GM12878 (cell line): Measurements from ENCODE around the gene DIAPH3. TPM values are rescaled to one million over a fixed set of nuclear protein-coding genes. Genes with fewer than 3 reads are reported as not detected.

Experiments used
- BHLHE40 ChIP-seq, 2 experiments: fragments of 450-650 bp in 1 of 2; IDR thresholded peaks; 2 replicates each; pipeline ENCODE4 v1.6.1; 2011 to 2017; ENCODE audit warnings: low read depth in 2 of 2, borderline replicate concordance in 1 of 2, improper control_type of control experiment in 1 of 2, low read length in 1 of 2, mild to moderate bottlenecking in 1 of 2
- CHD4 ChIP-seq: fragments of 200-600 bp; sonication (generic); IDR thresholded peaks from 2 replicates; pipeline ENCODE4 v1.6.1; 2016; ENCODE audit warnings: mild to moderate bottlenecking
- CREM ChIP-seq: IDR thresholded peaks from 2 replicates; pipeline ENCODE4 v1.6.1; 2014; ENCODE audit warnings: antibody characterized with exemption, low read depth
- EGR1 ChIP-seq, 2 experiments: IDR thresholded peaks; 1 replicate in 1 of 2; 2 replicates in 1 of 2; pipeline ENCODE4 v1.6.1; 2011 to 2012; ENCODE audit warnings: low read depth in 2 of 2, low read length in 2 of 2, borderline replicate concordance in 1 of 2, mild to moderate bottlenecking in 1 of 2, moderate library complexity in 1 of 2
- FOXM1 ChIP-seq: IDR thresholded peaks from 2 replicates; pipeline ENCODE4 v1.6.1; 2012; ENCODE audit warnings: low read depth, mild to moderate bottlenecking, inconsistent platforms, low read length, moderate library complexity
- GATAD2B ChIP-seq: fragments of 450-650 bp; conservative IDR thresholded peaks from 2 replicates; pipeline ENCODE4 v1.6.1; 2017; ENCODE audit warnings: low read depth, mild to moderate bottlenecking, moderate library complexity
- HDAC2 ChIP-seq: fragments of 200-600 bp; sonication (generic); IDR thresholded peaks from 2 replicates; pipeline ENCODE4 v1.6.1; 2017
- IRF4 ChIP-seq: IDR thresholded peaks from 2 replicates; pipeline ENCODE4 v1.6.1; 2011; ENCODE audit warnings: low read depth, low read length
- NR2C2 ChIP-seq: IDR thresholded peaks from 2 replicates; pipeline ENCODE4 v1.6.1; 2011; ENCODE audit warnings: borderline replicate concordance, low read depth; ENCODE audit not compliant: control insufficient read depth, insufficient read length
- PBX3 ChIP-seq: IDR thresholded peaks from 2 replicates; pipeline ENCODE4 v1.6.1; 2011; ENCODE audit warnings: mild to moderate bottlenecking, low read depth, low read length, moderate library complexity; ENCODE audit not compliant: insufficient replicate concordance
- RAD51 ChIP-seq: fragments of 450-650 bp; IDR thresholded peaks from 2 replicates; pipeline ENCODE4 v1.6.1; 2016; ENCODE audit warnings: moderate library complexity, mild to moderate bottlenecking, inconsistent platforms
- RUNX3 ChIP-seq: IDR thresholded peaks from 2 replicates; pipeline ENCODE4 v1.6.1; 2012; ENCODE audit warnings: low read length, inconsistent platforms
- SMC3 ChIP-seq: IDR thresholded peaks from 2 replicates; pipeline ENCODE4 v1.6.1; 2011; ENCODE audit warnings: low read length, improper control_type of control experiment, borderline replicate concordance
- STAT3 ChIP-seq: IDR thresholded peaks from 2 replicates; pipeline ENCODE4 v1.6.1; 2011; ENCODE audit warnings: low read depth, low read length, improper control_type of control experiment
- WRNIP1 ChIP-seq: IDR thresholded peaks from 2 replicates; pipeline ENCODE4 v1.6.1; 2011; ENCODE audit warnings: low read depth, low read length, improper control_type of control experiment, borderline replicate concordance
- ZNF274 ChIP-seq: IDR thresholded peaks from one replicate; pipeline ENCODE4 v1.8.0; 2011; ENCODE audit not compliant: insufficient read length, insufficient read depth
- polyA plus RNA-seq, 11 experiments: library from polyadenylated mRNA; depleted of rRNA in 4 of 11; unstranded in 6 of 11; stranded (reverse) in 5 of 11; fragments of >200 nt; fragmentation: Nextera tagmentation in 4 of 11; fragmentation: Illumina TruSeq in 1 of 11; extraction: Ambion mirVana in 4 of 11; extraction: Trizol in 1 of 11; gene quantifications; 1 replicate in 1 of 11; 2 replicates in 10 of 11; pipeline versions ENCODE4 v1.2.1 to v1.2.3, GENCODE V29; 2011 to 2016; ENCODE audit warnings: inconsistent platforms in 2 of 11, missing spikeins in 2 of 11, low read depth in 1 of 11
- total RNA-seq, 4 experiments: library from RNA; depleted of rRNA in 3 of 4; stranded (reverse); fragments of >200 nt in 3 of 4; fragmentation: Illumina TruSeq in 1 of 4; extraction: Trizol in 1 of 4; gene quantifications; 2 replicates each; pipeline versions ENCODE4 v1.2.1 to v1.2.3, GENCODE V29; 2013 to 2021

Gene DIAPH3
- total and polyA plus RNA-seq, 10 of the 15 experiments (the other 5 are each of a cell fraction or from before 2014, with no cell fraction given), result 10.1 to 25.2 (median 15.4) TPM

- TF ChIP-seq STAT3 (no peak), EGR1 (IDR thresholded peaks at IDR 0.05; ENCODE audit: borderline replicate concordance in 1 of 2, low read depth in 2 of 2, low read length in 2 of 2) (no peak), PBX3 (peak; percentile 98), CREM (peak; percentile 98), CHD4 (no peak), IRF4 (no peak), GATAD2B (peak; percentile 89), BHLHE40 (IDR thresholded peaks at IDR 0.05; ENCODE audit: borderline replicate concordance in 1 of 2, low read depth in 2 of 2, low read length in 1 of 2) (peak; percentile 32 to 59; a peak in 2 of 4 replicates), FOXM1 (peak; percentile 87), HDAC2 (peak; percentile 89; the same call in 1 of the 2 replicates), SMC3 (no peak), WRNIP1 (no peak), RUNX3 (peak; percentile 61), RAD51 (no peak), NR2C2 (no peak), ZNF274 (no peak)
Observed at GRCh38 chr13:60163478-60164233, at the start of gene DIAPH3 (continued).
